Measurements from ENCODE around the gene DLG2.

GRCh38 chr11:84751371-84751770, 875.8 kb downstream of the DLG2 start:
- TF ChIP-seq MYBL2 (CRISPR knock-in tag; IDR thresholded peaks at IDR 0.05) (no peak), ZNF263 (CRISPR knock-in tag; IDR thresholded peaks at IDR 0.05; ENCODE audit: low read depth) (no peak), ETV6 (CRISPR knock-in tag; IDR thresholded peaks at IDR 0.05) (no peak), TP53 (CRISPR knock-in tag; IDR thresholded peaks at IDR 0.05) (no peak)
- TF ChIP-seq, protein P1, sequence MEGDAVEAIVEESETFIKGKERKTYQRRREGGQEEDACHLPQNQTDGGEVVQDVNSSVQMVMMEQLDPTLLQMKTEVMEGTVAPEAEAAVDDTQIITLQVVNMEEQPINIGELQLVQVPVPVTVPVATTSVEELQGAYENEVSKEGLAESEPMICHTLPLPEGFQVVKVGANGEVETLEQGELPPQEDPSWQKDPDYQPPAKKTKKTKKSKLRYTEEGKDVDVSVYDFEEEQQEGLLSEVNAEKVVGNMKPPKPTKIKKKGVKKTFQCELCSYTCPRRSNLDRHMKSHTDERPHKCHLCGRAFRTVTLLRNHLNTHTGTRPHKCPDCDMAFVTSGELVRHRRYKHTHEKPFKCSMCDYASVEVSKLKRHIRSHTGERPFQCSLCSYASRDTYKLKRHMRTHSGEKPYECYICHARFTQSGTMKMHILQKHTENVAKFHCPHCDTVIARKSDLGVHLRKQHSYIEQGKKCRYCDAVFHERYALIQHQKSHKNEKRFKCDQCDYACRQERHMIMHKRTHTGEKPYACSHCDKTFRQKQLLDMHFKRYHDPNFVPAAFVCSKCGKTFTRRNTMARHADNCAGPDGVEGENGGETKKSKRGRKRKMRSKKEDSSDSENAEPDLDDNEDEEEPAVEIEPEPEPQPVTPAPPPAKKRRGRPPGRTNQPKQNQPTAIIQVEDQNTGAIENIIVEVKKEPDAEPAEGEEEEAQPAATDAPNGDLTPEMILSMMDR (IDR thresholded peaks at IDR 0.05), result no peak

Data from WTC11 (cell line).